Measurements from ENCODE around the gene VGLL4.
"Not testable (repeated sequence)": the region's sequence is repeated elsewhere in the genome, so short reads cannot be mapped to it uniquely, and the experiment has no call there.

GRCh38 chr3:11684980-11685379 is 41.3 kb upstream of the VGLL4 start:
- TF ChIP-seq CTCF, POLR2A (IDR thresholded peaks at IDR 0.05): not testable (repeated sequence)
